GM12875 (cell line): ENCODE measurements around the gene KREMEN1.

Experiments used
- H3K4me3 ChIP-seq: one replicate; pipeline ENCODE4 v1.5.1; 2011; ENCODE audit warnings: low read depth, low read length, control low read depth
- TF ChIP-seq, protein P1 (sequence below): IDR thresholded peaks from 2 replicates; pipeline ENCODE4 v1.5.1; 2011; ENCODE audit warnings: low read depth, mild to moderate bottlenecking, control low read depth, inconsistent platforms, low read length, moderate library complexity, borderline replicate concordance; ENCODE audit not compliant: insufficient read depth

Gene KREMEN1

DNA sequence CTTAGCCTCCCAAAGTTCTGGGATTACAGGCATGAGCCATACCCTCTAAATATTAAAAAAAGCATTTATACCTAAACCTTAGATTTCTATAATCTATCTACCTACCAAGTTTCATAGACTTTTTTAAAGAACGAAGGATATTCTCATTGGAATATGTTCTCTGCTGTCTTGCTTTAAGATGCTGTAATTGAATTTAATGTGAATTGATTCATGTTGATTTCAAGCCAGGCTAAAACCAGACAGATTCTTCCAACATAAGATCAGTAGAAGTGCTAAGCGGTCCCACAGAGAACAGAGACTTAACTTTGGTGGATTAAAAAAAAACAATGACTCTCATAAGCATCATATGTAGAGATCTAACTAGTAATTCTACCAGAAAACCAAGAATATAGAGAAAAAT lies 14.2 kb downstream of the KREMEN1 start:
- H3K4me3 ChIP-seq, result no peak overlapping the region
- TF ChIP-seq, protein P1, sequence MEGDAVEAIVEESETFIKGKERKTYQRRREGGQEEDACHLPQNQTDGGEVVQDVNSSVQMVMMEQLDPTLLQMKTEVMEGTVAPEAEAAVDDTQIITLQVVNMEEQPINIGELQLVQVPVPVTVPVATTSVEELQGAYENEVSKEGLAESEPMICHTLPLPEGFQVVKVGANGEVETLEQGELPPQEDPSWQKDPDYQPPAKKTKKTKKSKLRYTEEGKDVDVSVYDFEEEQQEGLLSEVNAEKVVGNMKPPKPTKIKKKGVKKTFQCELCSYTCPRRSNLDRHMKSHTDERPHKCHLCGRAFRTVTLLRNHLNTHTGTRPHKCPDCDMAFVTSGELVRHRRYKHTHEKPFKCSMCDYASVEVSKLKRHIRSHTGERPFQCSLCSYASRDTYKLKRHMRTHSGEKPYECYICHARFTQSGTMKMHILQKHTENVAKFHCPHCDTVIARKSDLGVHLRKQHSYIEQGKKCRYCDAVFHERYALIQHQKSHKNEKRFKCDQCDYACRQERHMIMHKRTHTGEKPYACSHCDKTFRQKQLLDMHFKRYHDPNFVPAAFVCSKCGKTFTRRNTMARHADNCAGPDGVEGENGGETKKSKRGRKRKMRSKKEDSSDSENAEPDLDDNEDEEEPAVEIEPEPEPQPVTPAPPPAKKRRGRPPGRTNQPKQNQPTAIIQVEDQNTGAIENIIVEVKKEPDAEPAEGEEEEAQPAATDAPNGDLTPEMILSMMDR, result no peak

DNA sequence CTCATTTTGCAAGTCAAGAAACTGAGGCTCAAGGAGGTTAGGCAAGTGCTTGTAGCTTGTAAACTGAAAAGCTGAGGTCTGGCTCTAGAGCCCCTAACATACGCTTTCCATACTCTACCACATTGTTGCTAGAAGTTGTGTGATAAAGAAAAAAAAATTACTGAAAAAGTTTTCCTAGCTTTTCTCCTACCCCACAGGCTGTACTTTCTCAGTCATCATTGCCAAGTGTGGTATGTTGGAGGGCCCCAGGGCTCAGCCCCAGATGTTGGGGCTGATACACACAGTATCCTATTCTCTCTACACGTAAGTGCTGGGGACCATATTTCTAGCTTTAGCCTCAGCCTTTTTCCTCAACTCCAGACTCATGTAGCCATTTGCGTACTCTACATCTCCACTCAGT lies 16.0 kb downstream of the KREMEN1 start:
- H3K4me3 ChIP-seq, result no peak overlapping the region
- TF ChIP-seq, protein P1, result no peak

DNA sequence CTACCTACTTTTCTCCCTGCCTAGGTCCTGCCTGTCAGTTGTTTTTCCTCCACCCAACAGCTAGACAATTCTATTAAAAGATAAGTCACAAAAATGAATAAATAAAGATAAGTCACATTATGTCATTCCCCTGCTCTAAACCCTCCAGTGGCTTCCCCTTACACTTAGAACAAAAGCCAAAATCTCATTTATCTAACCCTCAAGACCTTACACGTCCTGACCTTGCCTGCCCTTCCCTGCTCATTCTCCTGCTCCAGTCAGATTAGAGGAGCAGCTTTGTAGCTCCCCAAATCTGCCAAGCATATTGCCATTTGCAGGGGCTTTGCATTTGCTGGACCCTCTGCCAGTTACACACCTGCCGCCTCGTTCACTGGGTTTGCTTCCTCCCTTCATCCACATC lies 16.7 kb downstream of the KREMEN1 start:
- TF ChIP-seq, protein P1, result no peak
- no peak overlapping the region for H3K4me3 ChIP-seq

DNA sequence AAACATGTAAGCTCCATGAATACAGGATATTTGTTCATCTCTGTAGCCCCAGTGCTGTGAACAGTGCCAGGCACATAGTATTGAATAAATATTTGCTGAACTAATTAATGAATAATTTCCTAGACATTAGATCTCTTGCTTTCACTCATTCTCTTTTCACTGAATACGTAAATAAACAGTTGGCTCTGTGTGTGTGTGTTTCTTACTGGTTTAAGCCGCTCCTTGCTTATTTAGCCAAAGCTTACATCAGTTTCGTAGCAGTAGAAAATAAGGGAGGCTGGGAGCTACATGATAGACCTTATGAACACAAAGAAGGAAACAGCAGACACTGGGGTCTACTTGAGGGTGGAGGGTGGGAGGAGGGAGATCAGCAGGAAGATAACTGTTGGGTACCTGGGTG lies 17.2 kb downstream of the KREMEN1 start:
- TF ChIP-seq, protein P1, result no peak
- H3K4me3 ChIP-seq, result no peak overlapping the region

DNA sequence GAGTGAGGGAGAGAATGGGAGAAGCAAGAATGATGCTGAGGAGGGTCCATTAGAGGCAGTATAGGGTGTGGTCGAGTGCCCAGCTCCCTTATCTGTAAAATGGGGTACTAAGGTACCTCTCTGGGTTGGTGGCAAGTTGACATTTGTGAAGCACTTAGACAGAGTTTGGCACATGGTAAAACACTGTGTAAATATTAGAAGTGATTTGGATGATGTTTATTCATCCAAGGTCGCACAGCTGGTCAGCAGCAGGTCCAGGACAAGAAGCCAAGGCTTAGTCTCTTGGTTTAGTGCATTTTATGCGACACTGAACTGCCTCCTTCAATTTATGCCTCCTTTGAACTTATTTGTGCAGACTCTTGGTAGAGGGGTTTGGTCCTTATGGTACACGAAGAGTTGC lies 19.4 kb downstream of the KREMEN1 start:
- TF ChIP-seq, protein P1, result no peak
- H3K4me3 ChIP-seq, result no peak overlapping the region

DNA sequence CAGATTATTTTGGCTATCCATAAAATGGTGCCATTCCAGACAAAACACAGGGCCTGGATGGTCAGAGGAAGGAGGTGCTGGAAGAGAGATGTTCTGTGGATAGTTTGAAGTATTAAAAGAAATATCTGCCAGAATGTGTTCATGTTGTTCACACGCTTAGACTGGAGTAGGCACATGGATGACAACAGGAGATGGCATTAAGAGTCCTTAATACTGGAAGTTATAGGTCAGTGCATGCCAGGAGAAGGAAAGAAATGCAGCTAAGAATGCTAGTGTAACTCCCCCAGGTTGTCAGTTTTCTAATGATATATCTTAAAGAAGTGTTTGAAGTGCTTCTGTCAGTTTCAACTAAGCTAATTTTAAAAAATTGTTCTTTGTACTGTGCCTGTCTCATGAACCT lies 20.2 kb downstream of the KREMEN1 start:
- no peak overlapping the region for H3K4me3 ChIP-seq
- TF ChIP-seq, protein P1, result no peak

DNA sequence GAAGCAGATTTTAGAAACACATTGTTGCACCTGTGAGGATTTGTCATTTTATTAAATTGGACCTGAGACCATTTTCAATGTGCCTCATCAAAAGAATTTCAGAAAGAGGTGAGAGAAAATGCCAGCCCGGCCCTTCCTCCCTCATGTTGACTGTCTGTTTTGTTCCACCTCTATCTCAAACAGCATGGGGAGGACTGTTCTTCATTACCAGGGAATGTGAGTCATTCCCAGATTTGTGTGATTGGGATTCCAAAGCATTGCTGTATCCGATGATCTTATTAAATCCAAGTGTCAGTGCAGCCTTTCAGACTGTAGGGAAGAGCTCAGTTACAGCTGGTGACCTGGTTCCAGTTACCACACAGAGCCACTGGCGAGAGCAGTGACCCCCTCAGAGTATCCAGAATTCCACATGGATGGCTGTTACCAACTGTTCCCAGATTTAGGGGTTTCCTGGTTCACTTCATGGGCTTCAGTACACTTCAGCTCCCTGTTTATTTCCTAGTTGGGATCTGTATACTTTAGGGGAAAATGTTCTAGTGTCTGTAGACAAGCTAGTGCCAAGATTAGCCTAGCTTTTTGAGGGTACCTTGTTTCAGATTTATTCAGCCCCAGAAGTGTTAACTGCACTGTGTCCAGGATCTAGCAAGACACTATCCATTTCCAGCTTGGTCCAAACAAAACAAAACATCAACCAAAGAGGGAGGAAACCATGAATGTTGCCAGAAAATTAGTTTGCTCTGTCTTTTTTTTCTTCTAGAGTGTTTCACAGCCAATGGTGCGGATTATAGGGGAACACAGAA lies 20.9 kb downstream of the KREMEN1 start:
- TF ChIP-seq, protein P1, result no peak
- H3K4me3 ChIP-seq, result no peak overlapping the region
